H1 (cell line): ENCODE measurements around the gene ERICH6. TPM values are rescaled to one million over a fixed set of nuclear protein-coding genes. Genes with fewer than 3 reads are reported as not detected.

ENCODE experiments used
- NRF1 ChIP-seq: IDR thresholded peaks from 2 replicates; pipeline ENCODE4 v1.6.1; 2011; ENCODE audit warnings: mild to moderate bottlenecking, low read depth, low read length, improper control_type of control experiment
- polyA plus RNA-seq, 7 experiments: library from polyadenylated mRNA; depleted of rRNA in 3 of 7; stranded (reverse) in 5 of 7; unstranded in 2 of 7; fragments of >200 nt in 5 of 7; fragments of 200-250 nt in 2 of 7; gene quantifications; 1 replicate in 5 of 7; 2 replicates in 1 of 7; 4 replicates in 1 of 7; pipeline versions ENCODE4 v1.2.1 to v1.2.3, GENCODE V29; 2011 to 2013; ENCODE audit warnings: missing spikeins in 2 of 7, mixed read lengths in 2 of 7
- total RNA-seq: library from RNA; stranded (reverse); fragmentation: NEBNext Ultra II Directional; extraction: Animal tissue kit (Norgen Biotek cat#: 25700); gene quantifications from 2 replicates; pipeline ENCODE4 v1.2.1, GENCODE V29; 2021

Gene ERICH6
- total and polyA plus RNA-seq, 2 of the 8 experiments (the other 6 are each of a cell fraction or from before 2014, with no cell fraction given) = not detected

DNA sequence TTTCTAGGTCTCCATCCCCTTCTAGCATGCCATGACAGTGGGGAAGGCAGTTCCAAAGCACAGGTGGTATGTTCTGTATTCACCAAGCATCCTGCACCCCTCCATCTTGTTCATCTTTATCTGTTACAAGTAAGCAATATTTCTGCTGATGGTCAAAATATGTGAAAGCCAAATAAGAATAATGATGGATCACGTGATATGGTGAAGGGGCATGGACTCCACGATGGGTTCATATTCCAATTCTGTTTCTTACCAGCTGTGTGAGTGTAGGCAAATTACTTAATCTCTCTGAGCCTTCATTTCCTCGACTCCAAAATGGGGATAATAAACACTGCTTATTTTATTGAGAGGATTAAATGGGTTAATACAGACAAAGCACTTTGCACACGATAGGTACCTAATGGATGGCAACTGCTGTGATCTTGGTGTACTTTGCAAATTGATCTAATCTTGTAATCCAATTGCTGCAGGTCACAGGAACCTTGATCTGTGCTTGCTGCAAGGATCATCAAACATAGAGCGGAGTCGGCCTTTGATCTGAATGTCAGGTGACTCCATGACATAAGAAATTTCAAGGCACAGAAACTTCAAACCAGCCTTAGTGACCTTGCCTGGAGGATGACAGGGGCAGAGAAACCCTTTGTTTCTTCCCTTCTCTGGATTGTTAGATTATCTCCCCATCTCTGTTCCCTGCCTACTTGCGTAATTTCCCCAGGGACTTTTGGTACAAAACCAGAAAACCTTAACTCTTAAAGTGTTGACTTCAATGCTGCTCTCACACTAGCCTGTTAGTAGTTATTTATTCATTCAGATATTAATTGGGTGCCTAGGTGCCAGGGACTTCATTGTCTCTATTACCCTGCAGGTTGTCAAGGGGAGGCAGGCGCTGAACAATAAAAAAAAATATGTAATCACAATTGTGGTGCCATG lies 33.4 kb upstream of the ERICH6 start (continued):
- no peak for TF ChIP-seq NRF1
- TF ChIP-seq, all 59 proteins: peak for 0
